ENCODE measurements around the gene PGRMC1.
"Not testable (repeated sequence)": the region's sequence is repeated elsewhere in the genome, so short reads cannot be mapped to it uniquely, and the experiment has no call there.

Gene PGRMC1

DNA sequence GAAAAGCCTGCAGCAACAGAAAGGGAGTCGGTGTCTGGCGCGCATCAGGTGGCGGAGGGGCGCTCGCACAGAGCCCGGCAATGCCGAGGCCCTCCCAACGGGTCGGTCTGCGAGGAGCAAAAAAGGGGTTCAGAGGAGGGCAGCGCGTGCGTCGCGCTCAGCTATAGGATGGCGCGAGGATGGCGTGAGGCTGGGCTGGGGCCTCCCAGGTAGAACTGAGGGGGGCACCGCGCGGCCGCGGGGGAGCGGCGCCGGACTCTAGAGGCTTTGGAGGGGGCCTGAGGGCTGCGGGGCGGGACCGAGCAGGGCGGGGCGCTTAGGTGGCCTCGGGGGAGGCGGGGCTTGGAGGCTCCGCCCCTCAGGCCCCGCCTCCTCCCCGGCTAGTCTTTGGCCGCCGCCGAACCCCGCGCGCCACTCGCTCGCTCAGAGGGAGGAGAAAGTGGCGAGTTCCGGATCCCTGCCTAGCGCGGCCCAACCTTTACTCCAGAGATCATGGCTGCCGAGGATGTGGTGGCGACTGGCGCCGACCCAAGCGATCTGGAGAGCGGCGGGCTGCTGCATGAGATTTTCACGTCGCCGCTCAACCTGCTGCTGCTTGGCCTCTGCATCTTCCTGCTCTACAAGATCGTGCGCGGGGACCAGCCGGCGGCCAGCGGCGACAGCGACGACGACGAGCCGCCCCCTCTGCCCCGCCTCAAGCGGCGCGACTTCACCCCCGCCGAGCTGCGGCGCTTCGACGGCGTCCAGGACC is at the start of gene PGRMC1:
Gene PGRMC1, plus strand, starts transcription at position 414 of the 751 bp plus-strand sequence. Its CDS starts 79 bp downstream, at position 493.
- peak; percentile 87 for DNase-seq (ENCODE audit: low spot score)

- DNase-seq (ENCODE audit: low spot score), result no peak
Observed at GRCh38 chrX:119186763-119187162, 49.3 kb upstream of the PGRMC1 start.

GRCh38 chrX:119187298-119187697 is 48.8 kb upstream of the PGRMC1 start:
- DNase-seq (ENCODE audit: low spot score), result no peak

- DNase-seq (ENCODE audit: low spot score), result no peak
Observed at GRCh38 chrX:119189115-119189514, 47.0 kb upstream of the PGRMC1 start.

DNA sequence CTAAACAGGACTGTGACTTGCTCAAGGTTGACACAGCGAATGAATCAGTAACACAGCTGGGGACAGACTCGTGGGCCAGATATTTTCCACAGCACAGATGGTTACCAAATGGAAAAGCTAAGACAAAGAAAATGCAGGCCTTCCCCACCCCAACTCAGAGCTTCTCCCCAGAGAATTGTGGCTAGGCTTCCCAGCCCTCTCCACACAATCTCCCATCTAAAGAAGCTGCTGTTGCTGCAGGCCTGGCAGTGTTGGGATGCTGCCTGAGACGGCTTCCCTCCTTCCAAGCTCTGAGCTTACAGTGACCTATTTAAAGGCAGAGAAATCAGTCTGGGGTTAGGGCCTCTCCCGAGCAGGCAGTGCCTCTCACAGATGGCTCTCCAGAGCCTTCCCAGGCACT is 46.5 kb upstream of the PGRMC1 start:
- no peak for DNase-seq (ENCODE audit: low spot score)

DNA sequence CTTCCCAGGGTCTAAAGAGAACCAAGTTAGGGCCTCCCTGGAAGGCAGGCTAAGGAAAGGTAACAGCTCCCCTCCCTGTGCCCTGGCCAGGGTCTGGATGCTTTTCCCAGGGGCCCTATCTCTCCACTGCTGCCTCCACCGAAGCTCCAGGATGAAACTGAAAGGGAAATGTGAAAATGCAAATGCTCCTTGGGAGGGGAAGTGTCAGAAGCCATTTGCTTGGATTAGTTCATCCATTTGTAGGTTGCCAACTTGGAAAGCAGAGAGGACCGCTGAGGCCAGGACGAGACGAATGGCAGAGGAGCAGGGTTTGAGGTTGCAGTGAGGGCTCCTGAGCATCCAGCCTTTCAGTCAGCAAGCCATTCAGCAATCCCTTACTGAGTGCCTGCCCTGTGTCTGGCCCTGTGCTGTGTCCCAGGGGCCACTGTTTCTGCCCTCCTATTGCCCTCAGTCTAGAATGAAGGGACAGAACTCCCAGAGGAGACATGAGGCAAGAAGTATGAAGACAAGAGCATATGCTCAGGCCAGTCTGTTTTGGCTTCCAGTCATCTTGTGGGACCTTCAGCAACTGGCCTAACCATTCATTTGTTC is 45.9 kb upstream of the PGRMC1 start:
- no peak for DNase-seq (ENCODE audit: low spot score)

- DNase-seq (ENCODE audit: low spot score), result no peak
Observed at GRCh38 chrX:119190831-119191230, 45.3 kb upstream of the PGRMC1 start.

DNA sequence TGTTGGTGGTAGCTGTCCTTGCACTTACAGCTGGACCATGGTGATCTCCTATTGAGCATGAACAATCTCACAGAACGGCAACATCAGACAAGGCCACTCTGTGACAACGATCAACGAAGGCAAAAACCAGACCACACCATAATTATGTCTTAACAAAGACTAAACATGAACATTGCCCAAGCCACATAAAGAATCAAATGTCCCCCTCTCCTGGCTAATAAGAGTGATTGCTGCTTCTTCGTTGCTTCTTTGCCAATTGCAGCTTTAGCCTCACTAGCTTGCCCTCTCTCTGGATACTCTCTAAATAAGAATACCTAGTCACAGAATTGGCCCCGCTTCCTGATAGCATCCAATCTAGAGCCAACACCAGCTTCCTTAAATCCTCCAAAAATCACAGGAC is 41.5 kb upstream of the PGRMC1 start:
- DNase-seq (ENCODE audit: low spot score), result no peak

- no peak for DNase-seq (ENCODE audit: low spot score)
Observed at GRCh38 chrX:119201570-119201969, 34.5 kb upstream of the PGRMC1 start.

GRCh38 chrX:119206203-119206602 is 29.9 kb upstream of the PGRMC1 start:
- no peak for DNase-seq (ENCODE audit: low spot score)

- not testable (repeated sequence) for DNase-seq (ENCODE audit: low spot score)
Observed at GRCh38 chrX:119207483-119207882, 28.6 kb upstream of the PGRMC1 start.

DNA sequence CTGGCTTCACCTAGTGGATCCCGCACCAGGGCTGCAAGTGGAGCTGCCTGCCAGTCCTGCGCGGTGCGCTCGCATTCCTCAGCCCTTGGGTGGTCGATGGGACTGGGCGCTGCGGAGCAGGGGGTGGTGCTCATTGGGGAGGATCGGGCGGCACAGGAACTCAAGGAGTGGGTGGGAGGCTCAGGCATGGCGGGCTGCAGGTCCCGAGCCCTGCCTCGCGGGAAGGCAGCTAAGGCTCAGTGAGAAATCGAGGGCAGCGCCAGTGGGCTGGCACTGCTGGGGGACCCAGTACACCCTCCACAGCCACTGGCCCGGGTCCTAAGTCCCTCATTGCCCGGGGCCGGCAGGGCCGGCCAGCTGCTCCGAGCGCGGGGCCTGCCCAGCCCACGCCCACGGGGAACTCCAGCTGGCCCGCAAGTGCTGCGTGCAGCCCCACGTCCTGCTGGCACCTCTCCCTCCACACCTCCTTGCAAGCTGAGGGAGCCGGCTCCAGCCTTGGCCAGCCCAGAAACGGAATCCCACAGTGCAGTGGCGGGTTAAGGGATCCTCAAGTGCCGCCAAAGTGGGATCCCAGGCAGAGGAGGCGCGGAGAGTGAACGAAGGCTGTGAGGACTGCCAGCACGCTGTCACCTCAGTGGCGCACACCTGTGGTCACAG is 27.6 kb upstream of the PGRMC1 start:
- no peak for DNase-seq (ENCODE audit: low spot score)

GRCh38 chrX:119210931-119211648 is 25.0 kb upstream of the PGRMC1 start:
- not testable (repeated sequence) for DNase-seq (ENCODE audit: low spot score)

GRCh38 chrX:119211649-119212014 is 24.5 kb upstream of the PGRMC1 start:
- no peak for DNase-seq (ENCODE audit: low spot score)

DNA sequence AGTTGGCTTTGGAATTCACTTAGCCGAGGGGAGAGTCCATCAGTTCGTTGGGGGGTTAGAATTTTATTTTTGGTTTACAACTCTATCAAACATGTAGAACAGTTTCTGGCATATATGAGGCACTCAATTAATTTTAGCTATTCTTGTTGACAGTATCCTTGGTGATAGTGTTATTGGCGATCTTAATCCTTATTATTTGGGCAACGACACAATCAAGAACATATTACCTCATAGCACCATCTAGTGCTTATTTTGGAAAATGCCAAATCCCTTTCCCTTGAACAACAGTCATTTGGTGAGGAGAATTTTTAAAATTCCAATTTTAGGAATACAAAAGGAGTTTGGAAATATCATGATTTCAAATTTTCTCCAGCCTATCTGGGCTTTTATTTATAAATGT is 17.9 kb upstream of the PGRMC1 start:
- DNase-seq (ENCODE audit: low spot score), result no peak

DNA sequence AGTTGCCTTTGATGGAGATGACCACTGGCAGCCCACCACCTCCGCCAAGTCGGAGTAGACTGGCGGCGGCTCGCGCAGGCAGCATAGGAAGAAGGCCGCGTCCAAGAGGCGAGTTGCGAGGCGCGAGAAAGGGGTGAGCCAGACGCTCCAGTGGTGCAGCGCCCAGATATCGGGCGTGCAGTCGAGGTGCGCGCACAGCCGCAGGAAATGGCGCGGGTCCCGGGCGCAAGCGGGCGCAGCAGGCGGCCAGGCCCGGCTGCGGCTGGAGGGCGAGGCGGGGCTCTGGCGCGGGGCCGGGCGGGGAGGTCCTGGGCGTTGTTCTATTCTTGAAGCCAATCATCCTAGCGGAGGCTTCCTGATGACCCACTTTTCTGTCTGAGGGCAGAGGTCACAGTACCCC is 13.2 kb upstream of the PGRMC1 start:
- no peak for DNase-seq (ENCODE audit: low spot score)

DNA sequence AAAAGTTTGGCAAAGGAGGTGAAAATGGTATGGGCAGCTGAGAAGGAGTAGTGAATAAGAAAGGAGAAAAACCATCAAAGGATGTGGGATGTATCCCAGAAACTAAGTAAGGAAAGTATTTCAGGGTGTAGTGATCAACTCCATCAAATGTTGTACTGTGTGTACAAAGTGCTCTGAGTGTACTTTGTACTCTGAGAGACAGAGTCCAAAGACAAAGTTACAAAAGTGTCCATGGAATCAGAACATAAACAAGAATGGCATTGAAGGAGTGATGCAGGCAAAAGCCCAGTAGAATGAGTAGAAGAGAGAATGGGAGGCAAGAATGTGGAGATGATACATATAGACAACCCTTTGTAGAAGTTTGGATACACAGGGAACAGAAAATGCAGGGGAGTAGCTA is 12.3 kb upstream of the PGRMC1 start:
- DNase-seq (ENCODE audit: low spot score), result no peak

- no peak for DNase-seq (ENCODE audit: low spot score)
Observed at GRCh38 chrX:119226446-119226845, 9.6 kb upstream of the PGRMC1 start.

- no peak for DNase-seq (ENCODE audit: low spot score)
Observed at GRCh38 chrX:119228512-119229252, 7.4 kb upstream of the PGRMC1 start.

- DNase-seq (ENCODE audit: low spot score), result no peak
Observed at GRCh38 chrX:119229253-119229615, 6.9 kb upstream of the PGRMC1 start.

DNA sequence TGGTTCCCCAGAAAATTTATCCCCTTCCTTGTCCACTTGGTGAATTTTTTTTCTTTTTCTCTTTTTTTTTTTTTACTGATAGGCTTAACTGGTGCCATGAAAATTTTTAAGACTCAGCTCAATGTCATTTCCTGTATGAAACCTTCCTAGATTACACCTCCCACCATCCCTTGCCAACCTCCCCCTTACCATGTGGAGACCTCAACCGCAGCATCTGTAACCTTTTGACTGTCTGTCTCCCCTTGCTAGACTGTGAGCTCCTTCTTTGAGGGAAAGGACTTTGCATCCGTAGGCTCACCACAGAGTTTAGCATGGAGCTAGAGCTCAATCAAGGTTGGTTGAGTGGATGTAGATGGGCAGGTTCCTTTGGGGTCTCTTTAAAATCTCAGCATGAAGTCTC is 5.2 kb upstream of the PGRMC1 start:
- no peak for DNase-seq (ENCODE audit: low spot score)

DNA sequence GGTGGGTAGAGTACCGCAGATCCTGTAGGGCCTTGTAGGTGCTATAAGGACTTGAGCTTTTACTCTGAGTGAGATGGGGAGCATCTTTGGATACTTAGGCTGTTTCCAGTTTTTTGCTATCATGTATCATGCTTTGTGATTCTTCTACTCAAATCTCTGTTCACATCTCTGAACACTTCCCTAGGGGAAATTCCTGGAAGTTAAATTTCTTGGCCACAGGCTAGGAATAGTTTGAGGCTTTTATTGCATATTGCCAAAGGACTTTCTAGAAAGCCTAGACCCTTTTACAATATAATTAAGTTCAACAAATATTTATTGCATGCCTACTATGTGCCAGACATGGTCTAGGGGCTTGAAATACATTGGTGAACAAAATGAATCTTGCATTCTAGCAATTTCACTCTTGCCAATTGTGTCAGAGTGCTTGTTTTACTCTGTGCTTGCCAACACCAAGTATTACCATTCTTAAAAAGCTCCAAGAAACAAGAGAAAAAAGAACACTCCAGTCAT is 4.1 kb upstream of the PGRMC1 start:
- no peak for DNase-seq (ENCODE audit: low spot score)

Measured in germinal center (tissue), 1 donor.